ENCODE measurements around the gene C3.
"Not testable (repeated sequence)": the region's sequence is repeated elsewhere in the genome, so short reads cannot be mapped to it uniquely, and the experiment has no call there.

The C3 gene

DNA sequence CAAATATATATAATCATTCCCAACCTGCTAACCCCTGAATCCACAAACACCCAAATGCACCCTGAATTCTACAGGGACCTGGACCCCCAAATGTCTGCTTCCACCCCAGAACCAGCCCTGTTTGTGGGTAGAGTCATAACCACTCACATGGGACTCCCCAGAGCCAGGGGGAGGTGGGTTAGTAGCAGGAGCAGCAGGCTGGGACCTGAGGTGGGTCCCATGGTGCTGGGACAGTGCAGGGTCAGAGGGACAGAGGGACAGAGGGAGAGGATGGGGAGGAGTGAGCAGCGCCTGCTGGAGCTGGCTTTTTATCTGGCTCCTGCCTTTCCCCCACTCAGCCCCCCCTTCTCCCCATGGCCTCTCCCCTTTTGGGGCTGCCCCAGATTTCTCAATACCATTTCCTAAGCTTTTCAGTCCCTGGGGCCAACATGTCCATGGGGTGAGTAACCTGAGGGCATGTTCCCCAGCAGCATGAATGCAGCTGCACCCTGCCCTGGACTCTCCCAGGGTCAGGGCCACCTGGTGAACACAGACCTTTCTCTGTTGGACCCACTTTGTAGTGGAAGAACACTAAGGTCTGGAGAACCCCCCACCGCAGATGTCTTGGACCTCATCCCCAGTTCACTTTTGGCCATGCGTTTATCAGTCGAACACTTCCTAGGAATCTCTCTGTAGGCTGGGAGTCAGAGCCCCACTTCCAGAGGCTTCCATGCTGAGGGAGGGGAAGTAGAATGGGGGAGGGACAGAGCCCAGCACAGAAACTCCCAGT lies at the start of gene C3:
Gene C3, minus strand, starts transcription at position 282 of the 769 bp plus-strand sequence. Its CDS starts 61 bp downstream, at position 221.
- DNase-seq (ENCODE audit: low read depth in 2 of 2), result no peak

DNA sequence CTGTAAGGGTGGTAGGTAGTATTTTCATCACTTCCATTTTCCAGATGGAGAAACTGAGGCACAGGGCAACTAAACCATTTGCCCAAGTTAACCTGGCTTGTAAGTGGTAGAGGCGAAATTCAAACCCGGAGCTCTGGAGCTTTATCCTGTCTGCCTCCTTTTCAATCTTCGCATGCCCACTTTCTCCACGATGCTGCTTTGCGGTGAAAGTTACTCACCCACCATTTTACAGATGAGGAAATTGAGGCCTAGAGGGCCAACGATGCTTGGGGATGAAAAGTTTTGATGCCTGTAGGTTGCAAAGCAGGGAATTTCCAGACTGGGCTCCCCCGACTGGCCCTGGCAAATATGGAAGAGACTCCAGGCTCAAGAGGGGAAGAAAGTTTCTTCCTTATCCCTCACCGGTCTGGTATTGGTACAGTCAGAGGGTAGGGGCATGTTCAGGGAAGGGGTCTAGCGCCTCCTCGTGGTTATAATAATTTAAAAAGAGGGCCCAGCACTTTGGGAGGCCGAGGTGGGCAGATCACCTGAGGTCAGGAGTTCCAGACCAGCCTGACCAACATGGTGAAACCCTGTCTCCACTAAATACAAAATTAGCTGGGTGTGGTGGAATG lies 48.7 kb upstream of the C3 start:
- DNase-seq (ENCODE audit: low read depth in 2 of 2), result no peak

DNA sequence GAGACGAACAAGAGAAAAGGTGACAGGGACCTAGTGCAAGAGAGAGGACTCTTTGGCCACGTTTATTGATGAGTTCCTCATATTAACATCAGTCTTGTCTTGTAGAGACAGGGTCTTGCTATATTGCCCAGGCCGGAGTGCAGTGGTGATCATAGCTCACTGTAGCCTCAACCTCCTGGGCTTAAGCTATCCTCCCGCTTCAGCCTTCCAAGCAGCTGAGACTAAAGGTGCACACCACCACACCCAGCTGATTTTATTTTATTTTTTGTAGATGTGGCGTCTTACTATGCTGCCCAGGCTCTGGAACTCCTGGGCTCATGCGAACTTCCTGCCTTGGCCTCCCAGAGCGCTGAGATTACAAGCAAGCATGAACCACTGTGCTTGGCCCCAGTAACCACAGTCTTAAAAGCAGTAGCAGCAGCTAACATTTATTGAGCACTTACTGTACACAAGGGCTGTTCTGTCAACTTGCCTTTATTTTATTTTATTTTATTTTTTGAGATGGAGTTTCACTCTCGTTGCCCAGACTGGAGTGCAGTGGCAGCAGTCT lies 47.9 kb upstream of the C3 start:
- DNase-seq (ENCODE audit: low read depth in 2 of 2), result no peak

DNA sequence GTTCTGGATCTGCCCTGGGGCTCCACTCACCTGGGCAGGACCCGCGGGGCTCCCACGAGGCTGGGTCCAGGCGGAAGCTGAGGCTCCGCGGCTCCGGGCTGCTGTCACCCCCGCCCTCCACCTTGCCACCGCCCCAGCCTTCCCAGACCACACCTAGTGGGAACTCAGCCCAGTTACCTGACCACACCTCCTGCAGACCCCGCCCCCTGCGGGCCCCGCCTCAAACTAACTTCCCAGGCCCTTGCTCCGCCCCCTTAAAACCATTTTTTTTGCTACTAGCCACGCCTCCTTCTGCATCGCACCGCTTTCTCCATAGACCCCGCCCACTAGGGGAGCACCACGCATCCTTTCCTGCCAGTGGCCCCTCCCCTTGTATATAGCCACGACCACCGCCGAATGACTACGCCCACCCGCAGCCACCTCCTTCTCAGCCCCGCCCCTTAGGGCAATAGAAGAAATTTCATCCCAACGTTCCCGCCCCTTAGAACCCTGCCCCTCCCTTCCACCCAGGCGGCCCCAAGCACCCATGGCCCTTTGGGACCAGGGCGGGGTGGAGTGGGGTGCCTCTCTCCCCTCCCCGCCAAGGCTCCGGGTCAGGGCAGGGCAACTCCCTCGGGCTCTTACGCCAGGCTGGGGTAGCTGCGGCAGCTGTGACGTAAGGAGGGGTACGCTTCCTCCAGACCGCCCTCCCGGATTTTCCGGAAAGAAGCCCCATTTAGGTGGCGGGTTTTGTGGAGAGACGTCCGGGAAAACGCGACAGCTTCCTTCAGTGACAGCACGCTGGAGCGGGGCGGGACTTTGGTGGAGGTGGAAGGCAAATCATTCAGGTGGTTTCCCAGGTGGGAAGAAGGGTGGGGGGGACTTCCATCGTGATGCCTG lies 47.1 kb upstream of the C3 start, which contains the start of gene SH2D3A:
Gene SH2D3A, minus strand, starts transcription at position 79 of the 879 bp plus-strand sequence. CDS start 3,687 bp downstream, outside the sequence.
- DNase-seq (ENCODE audit: low read depth in 2 of 2), result peak; percentile 90 to 91

DNA sequence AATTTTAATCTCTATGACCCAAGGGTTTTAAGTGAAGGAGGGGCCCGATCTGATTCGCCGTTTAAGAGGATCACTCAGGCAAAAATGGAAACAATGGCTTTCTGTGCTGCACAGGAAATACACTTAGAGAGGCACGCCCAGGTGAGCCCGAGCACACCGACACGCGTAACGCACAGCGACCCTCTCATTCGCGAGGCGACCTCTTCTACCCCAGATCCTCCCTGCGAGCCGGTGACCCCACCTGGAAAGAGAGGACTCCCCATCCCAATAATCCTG lies 46.6 kb upstream of the C3 start:
- DNase-seq (ENCODE audit: low read depth in 2 of 2), result peak in 1 of 2 donors; percentile 23

DNA sequence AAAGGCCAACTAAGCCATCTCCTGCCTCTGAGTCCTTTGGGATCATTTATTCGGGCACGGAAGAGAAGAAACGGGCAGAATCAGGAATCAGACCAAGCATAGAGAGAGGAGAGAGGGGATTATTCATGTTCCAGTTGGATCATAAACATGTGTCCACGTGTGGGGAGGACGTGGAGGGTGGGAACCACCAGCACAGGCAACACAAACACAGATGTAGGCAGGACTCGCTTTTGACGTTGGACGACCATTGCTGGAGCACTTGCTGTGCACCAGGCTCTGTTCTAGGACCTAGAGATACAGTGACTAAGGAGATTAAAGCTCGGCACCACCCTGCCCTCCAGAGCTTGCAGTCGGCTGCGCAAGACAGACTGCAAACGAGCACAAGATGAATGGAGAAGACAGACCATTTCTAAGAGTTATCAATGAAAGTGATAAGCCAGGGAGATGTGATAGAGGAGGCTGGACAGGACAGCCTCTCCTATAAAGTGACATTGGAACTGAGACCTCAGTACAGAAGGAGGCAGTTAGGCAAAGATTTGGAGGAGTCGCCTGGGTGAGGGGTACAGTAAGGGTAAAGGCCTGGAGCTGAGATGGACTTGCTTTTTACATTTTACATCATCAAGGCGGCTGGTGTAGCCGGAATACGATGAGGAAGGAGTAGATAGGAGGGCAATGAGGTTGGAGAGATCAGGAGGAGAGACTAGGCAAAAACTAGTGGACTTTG lies 46.1 kb upstream of the C3 start:
- DNase-seq (ENCODE audit: low read depth in 2 of 2), result no peak

DNA sequence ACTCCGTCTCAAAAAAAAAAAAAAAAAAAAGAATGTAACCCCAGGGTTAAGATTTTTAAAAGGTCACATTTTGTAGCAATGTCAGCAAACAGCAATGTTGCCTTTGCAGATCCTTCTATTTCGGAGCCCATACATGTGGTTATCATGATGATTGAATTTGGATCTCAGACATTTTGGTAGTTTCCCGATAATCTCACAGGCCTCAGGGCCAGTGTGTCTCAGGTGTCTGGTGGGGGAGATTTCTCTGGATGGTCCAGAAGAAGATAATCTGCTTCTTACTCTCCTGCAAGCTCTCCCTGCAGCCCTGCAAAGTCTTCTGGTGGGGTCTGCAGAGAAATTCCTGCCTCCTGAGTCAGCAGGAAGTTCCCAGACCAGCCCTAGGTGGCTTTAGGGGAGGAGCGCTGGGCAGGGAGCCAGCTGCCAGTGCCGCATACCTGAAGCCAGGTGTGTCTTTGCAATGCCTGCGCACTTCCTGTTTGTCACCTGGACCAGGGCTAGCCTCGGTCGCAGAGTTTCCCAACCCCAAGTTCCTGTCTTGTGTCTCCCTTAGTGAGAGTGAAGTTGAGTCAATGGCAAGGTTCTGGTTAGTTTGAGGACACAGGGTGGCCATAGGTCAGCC lies 45.4 kb upstream of the C3 start:
- no peak for DNase-seq (ENCODE audit: low read depth in 2 of 2)

DNA sequence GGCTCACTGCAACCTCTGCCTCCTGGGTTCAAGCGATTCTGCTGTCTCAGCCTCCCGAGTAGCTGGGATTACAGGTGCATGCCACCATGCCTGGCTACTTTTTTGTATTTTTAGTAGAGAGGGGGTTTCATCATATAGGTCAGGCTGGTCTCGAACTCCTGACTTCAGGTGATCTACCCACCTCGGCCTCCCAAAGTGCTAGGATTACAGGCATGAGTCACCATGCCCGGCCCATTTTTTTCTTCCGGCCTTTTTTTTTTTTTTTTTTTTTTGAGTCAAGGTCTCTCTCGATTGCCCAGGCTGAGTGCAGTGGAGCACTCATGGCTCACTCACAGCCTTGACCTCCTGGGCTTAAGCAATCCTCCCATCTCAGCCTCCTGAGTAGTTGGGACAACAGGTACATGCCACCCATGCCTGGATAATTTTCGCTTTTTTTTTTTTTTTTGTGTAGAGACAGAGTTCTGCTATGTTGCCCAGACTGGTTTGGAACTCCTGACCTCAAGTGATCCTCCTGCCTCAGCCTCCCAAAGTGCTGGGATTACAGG lies 41.9 kb upstream of the C3 start:
- DNase-seq (ENCODE audit: low read depth in 2 of 2), result not testable (repeated sequence)

DNA sequence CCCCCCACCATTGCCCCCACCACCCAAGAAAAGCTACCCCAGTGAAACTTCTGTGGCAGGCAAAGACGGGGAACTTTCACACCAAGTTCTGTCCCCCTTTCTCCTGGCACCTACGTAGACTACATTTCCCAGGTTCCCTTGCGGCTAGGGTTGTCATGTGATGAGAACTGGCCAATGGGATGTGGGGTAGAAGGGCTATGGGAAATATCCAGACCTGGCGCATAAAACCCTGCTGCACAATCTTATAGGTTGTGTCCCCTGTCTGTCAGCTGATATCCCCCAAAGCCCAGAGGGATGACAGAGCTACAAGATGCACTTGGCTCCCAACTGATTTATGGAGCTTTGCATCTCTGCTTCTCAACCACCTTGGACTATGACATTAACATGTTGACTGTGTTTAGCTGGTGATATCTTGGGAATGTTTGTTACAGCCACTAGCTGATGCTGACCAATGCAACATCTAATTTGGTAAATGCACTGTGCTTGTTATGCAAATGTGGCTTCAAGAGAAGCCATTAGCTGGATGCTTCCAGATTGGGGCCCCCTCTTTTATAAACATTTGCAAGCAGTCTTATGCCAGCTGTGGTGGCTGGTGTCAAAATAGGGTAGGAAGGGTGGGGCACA lies 40.7 kb upstream of the C3 start:
- DNase-seq (ENCODE audit: low read depth in 2 of 2), result peak in 1 of 2 donors; percentile 32

DNA sequence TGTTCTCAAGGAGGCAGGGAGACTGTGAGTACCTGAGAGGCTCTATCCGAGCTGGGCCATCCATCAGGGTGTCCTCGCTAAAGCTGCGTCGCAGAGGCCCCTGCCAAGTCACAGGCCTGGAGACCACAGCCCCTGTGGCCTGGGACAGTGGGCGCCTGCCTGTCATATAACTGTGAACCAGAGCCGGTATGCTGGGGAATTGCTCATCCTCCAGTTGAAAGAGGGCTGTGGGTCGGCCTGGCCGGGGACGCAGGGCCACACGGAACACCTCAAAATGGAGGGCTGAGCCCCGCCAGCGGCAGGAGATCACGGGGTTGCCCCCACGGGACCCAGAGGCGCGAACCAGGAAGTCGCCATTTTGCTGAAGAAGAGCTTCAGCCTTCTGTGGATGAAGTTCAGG lies 40.2 kb upstream of the C3 start:
- DNase-seq (ENCODE audit: low read depth in 2 of 2), result no peak

DNA sequence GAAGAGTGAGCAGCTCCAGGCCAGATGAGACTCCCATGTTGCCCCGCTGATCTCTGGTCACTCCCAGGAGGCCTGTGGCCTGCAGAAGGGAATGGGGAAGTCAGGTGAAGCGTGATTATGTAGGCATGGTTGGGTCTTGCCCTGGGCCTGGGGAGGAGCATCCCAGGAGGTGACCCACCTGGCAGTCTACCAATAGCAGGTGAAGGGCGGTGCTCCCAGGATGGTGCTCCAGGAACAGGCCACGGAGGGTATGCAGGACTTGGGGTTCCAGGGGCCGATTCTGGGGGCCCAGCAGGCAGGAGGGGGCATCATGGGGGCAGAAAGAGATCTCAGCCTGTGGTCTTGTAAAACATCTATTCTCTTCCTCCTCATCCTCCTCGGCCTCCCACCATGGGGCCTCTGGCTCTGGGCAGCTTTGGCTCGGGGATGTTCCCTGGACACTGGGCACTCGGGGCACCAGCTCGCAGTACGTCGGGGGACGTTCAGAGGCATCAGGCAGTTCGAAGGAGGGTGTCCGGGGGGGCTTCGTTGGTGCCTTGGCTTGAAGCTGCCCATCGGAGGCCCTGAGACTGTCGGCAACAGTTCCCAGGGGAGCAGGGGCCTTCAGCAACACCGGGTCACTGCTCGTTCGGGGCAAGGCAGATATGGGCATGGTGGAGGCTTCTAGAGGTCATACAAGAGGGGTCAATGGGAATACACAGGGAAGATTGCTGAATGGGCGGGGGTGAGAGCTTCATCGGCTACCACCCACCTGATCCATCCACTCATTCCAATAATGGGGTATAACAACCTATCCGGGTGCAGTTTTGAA lies 34.4 kb upstream of the C3 start:
- no peak for DNase-seq (ENCODE audit: low read depth in 2 of 2)

DNA sequence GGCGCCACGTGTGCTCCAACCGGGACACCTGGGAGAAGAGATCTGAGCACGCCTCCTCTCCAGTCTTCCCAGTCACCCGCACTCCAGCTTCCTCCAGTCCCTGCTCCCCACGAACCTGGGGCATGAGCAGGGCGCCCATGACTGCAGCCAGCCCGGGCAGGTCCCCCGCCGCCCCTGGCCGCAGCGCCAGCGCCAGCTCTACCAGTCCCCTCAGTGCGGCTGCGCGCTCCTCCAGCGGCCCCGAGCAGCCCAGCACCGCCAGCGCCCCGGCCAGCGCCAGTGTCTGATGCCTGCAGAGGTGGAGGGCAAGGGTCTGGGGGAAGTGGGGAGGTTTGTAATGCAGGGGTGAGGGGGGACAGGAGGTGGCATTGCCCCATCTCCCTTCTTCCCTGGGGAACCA lies 33.7 kb upstream of the C3 start:
- no peak for DNase-seq (ENCODE audit: low read depth in 2 of 2)

DNA sequence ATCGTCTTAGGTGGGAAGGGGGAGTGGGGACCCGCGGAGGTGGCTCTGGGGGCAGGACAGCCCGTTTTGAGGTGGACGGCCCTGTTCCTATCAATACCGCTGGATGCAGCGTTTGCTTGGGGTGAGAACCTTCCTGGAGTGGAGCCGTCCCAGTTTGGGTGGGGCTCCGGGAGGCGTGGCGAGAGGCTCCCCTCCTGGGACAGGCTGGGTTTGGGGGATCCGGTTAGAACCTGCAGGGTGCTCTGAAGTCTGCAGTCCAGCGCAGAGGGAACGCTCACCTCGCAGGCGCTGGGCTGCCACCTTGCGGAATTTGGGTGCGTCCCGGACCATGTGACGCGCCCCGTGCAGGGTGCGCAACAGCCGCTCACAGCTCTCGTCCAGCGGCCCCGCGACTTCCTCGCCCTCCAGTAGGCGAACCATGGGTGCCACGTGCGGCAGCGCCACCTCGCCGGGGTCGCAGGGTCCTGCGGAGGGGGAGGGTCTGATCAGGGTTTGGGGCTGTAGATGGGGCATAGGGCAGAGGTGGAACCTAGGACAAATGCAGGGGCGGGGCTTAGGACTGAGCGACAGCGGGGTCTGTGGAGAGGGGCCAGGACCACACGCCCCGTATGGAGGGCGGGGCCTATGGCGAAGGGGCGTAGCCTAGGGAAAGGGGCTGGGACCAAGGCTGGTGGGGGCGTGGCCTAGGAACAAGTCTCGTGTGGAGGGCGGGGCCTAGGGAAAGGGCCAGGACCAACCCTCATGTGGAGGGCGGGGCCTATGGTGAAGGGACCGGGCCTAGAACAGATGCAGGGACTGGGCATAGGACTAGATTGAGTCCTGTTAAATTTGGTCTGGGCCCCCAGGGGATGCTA lies 33.0 kb upstream of the C3 start:
- DNase-seq (ENCODE audit: low read depth in 2 of 2), result peak; percentile 84 to 90

DNA sequence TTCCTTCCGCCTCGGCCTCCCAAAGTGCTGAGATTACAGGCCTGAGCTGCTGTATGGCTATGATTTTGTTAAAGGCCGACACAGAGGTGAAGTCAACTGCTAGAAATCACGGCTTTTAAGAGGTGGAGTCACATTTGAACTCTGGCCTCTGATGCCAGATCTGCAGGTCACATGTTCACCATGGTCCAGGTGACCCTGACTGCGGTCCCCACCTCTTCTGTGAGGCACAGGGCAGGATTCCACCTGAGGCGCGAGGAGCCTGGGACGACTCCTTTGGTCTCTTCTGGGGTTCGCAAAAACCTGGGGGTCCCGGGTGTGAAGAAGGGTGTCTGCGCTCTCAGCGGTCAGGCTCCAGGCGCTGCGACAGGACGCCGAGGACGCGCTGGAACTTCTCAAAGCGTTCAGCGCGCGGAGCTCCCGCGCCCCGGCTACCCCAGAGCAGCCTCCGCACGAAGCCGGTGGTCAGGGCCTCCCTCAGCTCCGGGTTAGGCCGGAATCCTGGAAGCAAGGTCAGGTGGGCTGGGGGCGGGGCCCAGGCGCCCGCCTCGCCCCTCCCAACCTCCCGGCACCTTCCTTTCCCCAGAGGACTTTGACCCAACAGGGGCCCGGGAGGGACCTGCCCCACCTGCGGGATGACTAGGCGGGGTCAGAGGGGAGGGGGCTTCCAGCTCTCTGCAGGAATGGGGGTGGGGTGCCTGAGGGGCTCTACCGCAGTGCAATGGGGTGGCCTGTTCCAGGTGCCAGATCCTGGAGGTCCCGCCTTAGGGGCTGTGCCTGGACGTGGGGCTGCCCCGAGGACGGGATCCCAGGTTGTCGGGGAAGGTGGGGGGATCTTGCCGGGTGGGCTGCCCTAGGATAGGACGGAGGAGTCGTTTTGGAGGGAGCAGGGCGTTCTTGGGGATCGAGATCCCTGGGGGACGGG lies 32.1 kb upstream of the C3 start:
- DNase-seq (ENCODE audit: low read depth in 2 of 2), result no peak

DNA sequence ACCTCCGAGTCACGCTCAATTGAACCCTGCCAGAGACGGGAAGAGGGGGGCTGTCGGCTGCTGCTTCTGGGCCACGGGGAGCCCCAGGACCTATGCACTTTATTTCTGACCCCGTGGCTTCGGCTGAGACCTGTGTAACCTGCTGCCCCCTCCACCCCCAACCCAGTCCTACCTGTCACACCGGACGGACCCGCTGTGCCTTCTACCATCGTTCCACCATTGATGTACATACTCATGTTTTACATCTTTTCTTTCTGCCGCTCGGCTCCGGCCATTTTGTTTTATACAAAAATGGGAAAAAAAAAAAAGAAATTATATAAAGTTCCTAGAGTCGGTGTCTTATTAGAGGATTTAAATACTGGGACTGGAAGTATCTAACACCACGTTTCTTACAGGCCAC lies 30.7 kb upstream of the C3 start:
- DNase-seq (ENCODE audit: low read depth in 2 of 2), result no peak

DNA sequence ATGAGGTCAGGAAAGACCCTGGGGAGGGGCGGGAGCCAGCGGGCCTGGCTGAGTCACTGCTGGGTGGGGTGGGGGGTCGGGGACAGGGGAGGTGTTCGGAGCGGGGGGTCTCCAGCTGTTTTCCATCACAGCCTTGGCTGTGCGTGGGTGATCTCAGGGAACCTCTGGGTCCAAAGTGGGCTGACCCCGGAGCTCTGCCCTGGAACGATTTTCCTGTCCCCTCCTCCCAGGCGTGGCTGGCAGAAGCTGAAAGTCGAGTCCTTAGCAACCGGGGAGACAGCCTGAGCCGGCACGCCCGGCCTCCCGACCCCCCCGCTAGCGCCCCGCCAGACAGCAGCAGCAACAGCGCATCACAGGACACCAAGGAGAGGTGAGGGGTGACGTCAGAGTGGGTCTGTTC lies 29.6 kb upstream of the C3 start:
- DNase-seq (ENCODE audit: low read depth in 2 of 2), result no peak

DNA sequence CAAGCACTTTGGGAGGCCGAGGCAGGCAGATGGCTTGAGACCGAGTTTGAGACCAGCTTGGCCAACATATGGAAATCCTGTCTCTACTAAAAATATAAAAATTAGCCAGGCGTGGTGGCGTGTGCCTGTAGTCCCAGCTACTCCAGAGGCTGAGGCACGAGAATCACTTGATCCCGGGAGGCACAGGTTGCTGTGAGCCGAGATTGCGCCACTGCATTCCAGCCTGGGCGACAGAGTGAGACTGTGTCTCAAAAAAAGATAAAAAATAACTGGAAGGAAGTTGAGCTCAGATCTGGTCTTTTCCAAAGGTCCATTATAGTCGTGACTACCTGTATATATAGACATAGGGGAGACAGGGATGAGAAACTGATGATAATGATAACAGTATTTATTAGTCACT lies 28.1 kb upstream of the C3 start:
- DNase-seq (ENCODE audit: low read depth in 2 of 2), result not testable (repeated sequence)

DNA sequence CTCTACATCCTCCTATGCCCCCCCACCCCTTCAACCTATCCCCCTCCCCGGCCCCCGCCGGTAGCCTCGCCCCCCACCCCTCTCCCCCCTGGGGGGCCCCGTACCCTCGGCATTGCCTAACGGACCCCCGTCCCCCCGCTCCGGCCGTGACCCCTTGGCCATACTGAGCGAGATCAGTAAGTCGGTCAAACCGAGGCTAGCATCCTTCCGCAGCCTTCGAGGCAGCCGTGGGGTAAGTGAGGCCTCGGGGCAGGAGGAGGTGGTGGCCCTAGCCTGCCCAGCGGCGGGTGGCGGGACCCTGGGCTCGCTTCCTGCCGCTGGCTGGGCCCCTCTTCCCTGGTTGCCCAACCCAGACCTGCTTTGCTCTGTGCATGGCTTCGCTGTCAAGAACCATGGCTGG lies 25.5 kb upstream of the C3 start:
- DNase-seq (ENCODE audit: low read depth in 2 of 2), result no peak
